Neural cell (in vitro differentiated cells): ENCODE results near the gene GFRA4. TPM values are rescaled to one million over a fixed set of nuclear protein-coding genes. Genes with fewer than 3 reads are reported as not detected.

Source experiments
- H2AFZ ChIP-seq: fragments of 200-600, 300-800 bp; sonication (generic), shearing (Covaris generic); 2 replicates; pipeline ENCODE4 v1.6.0; 2014; ENCODE audit warnings: low read depth, mild to moderate bottlenecking, antibody characterized with exemption, low read length, moderate library complexity
- H3F3A ChIP-seq: fragments of 200-600 bp; shearing (Covaris generic); 2 replicates; pipeline ENCODE4 v1.6.1; 2016; ENCODE audit warnings: mild to moderate bottlenecking, moderate library complexity, mixed read lengths, antibody characterized with exemption, low read length; ENCODE audit not compliant: insufficient read depth, poor library complexity, severe bottlenecking
- H3K27ac ChIP-seq: fragments of 200-600, 300-800 bp; sonication (generic), shearing (Covaris generic); 2 replicates; pipeline ENCODE4 v1.5.1; 2014; ENCODE audit warnings: mild to moderate bottlenecking, low read length, moderate library complexity
- H3K27me3 ChIP-seq: fragments of 300-800, 200-600 bp; sonication (generic), shearing (Covaris generic); 2 replicates; pipeline ENCODE4 v1.6.0; 2014; ENCODE audit warnings: mild to moderate bottlenecking, low read depth, low read length, moderate library complexity; ENCODE audit not compliant: insufficient read depth
- H3K36me3 ChIP-seq: fragments of 300-800, 200-600 bp; sonication (generic), shearing (Covaris generic); 2 replicates; pipeline ENCODE4 v1.5.1; 2014; ENCODE audit warnings: mild to moderate bottlenecking, antibody characterized with exemption, low read length, moderate library complexity; ENCODE audit not compliant: insufficient read depth
- H3K4me2 ChIP-seq: fragments of 300-800, 200-600 bp; sonication (generic), shearing (Covaris generic); 2 replicates; pipeline ENCODE4 v1.6.0; 2014; ENCODE audit warnings: mild to moderate bottlenecking, low read length
- H3K4me3 ChIP-seq: fragments of 300-800, 200-600 bp; sonication (generic), shearing (Covaris generic); 2 replicates; pipeline ENCODE4 v1.5.1; 2014; ENCODE audit warnings: mild to moderate bottlenecking, low read length, moderate library complexity
- H3K79me2 ChIP-seq: fragments of 200-600 bp; shearing (Covaris generic); replicated peaks from 2 replicates; pipeline ENCODE4 v1.6.0; 2014; ENCODE audit warnings: mild to moderate bottlenecking, low read length, moderate library complexity; ENCODE audit not compliant: insufficient read depth
- H3K9ac ChIP-seq: fragments of 300-800, 200-600 bp; sonication (generic), shearing (Covaris generic); 2 replicates; pipeline ENCODE4 v1.6.1; 2016; ENCODE audit warnings: mild to moderate bottlenecking, low read length, mixed read lengths
- H3K9me2 ChIP-seq: fragments of 200-600 bp; shearing (Covaris generic); 2 replicates; pipeline ENCODE4 v1.6.1; 2016; ENCODE audit warnings: mild to moderate bottlenecking, low read length, mixed read lengths; ENCODE audit not compliant: insufficient read depth
- H3K9me3 ChIP-seq: fragments of 200-600, 300-800 bp; sonication (generic), shearing (Covaris generic); 2 replicates; pipeline ENCODE4 v1.6.1; 2016; ENCODE audit warnings: mild to moderate bottlenecking, mixed run types, low read length, moderate library complexity, mixed read lengths
- H4K20me1 ChIP-seq: fragments of 200-600 bp; shearing (Covaris generic); 2 replicates; pipeline ENCODE4 v1.6.1; 2016; ENCODE audit warnings: mild to moderate bottlenecking, mixed run types; ENCODE audit not compliant: insufficient read depth
- EP300 ChIP-seq: fragments of 450-650 bp; conservative IDR thresholded peaks from 2 replicates; pipeline ENCODE4 v1.6.1; 2014; ENCODE audit warnings: antibody characterized with exemption, mild to moderate bottlenecking, moderate library complexity; ENCODE audit not compliant: poor library complexity, severe bottlenecking
- EZH2 ChIP-seq: fragments of 200-600, 300-800 bp; shearing (Covaris generic), sonication (generic); IDR thresholded peaks from 2 replicates; pipeline ENCODE4 v1.6.1; 2014; ENCODE audit warnings: antibody characterized with exemption, low read length, borderline replicate concordance, mild to moderate bottlenecking; ENCODE audit not compliant: insufficient read depth, poor library complexity, severe bottlenecking
- MXI1 ChIP-seq: fragments of 450-650 bp; conservative IDR thresholded peaks from 2 replicates; pipeline ENCODE4 v1.6.1; 2014; ENCODE audit warnings: antibody characterized with exemption, mild to moderate bottlenecking; ENCODE audit not compliant: poor library complexity, severe bottlenecking
- POLR2AphosphoS5 ChIP-seq: IDR thresholded peaks from 2 replicates; pipeline ENCODE4 v1.6.1; 2012
- RAD21 ChIP-seq: fragments of 450-650 bp; conservative IDR thresholded peaks from 2 replicates; pipeline ENCODE4 v1.6.1; 2014; ENCODE audit warnings: antibody characterized with exemption, mild to moderate bottlenecking, moderate library complexity
- SMC3 ChIP-seq: fragments of 450-650 bp; conservative IDR thresholded peaks from 2 replicates; pipeline ENCODE4 v1.6.1; 2014; ENCODE audit warnings: antibody characterized with exemption, mild to moderate bottlenecking, moderate library complexity; ENCODE audit not compliant: poor library complexity
- TAF1 ChIP-seq: IDR thresholded peaks from 2 replicates; pipeline ENCODE4 v1.6.1; 2012; ENCODE audit warnings: low read depth
- polyA minus RNA-seq: library from RNA; depleted of rRNA, polyadenylated mRNA; stranded (reverse); fragments of >200 nt; gene quantifications from 2 replicates; pipeline ENCODE4 v1.2.3, GENCODE V29; 2014
- polyA plus RNA-seq: library from polyadenylated mRNA; depleted of rRNA; stranded (reverse); fragments of >200 nt; gene quantifications from 2 replicates; pipeline ENCODE4 v1.2.3, GENCODE V29; 2014
- TF ChIP-seq, protein P1 (sequence below): IDR thresholded peaks from 2 replicates; pipeline ENCODE4 v1.6.1; 2012; ENCODE audit warnings: borderline replicate concordance
- TF ChIP-seq, protein P2 (sequence below): fragments of 450-650 bp; IDR thresholded peaks from 2 replicates; pipeline ENCODE4 v1.5.1; 2014; ENCODE audit warnings: antibody characterized with exemption, mild to moderate bottlenecking, moderate library complexity; ENCODE audit not compliant: poor library complexity, severe bottlenecking

Gene GFRA4, protein sequence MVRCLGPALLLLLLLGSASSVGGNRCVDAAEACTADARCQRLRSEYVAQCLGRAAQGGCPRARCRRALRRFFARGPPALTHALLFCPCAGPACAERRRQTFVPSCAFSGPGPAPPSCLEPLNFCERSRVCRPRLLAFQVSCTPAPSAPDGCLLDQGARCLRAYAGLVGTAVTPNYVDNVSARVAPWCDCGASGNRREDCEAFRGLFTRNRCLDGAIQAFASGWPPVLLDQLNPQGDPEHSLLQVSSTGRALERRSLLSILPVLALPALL
- polyA plus RNA-seq (not detected in 2 replicates), polyA minus RNA-seq (not detected in 2 replicates)

DNA sequence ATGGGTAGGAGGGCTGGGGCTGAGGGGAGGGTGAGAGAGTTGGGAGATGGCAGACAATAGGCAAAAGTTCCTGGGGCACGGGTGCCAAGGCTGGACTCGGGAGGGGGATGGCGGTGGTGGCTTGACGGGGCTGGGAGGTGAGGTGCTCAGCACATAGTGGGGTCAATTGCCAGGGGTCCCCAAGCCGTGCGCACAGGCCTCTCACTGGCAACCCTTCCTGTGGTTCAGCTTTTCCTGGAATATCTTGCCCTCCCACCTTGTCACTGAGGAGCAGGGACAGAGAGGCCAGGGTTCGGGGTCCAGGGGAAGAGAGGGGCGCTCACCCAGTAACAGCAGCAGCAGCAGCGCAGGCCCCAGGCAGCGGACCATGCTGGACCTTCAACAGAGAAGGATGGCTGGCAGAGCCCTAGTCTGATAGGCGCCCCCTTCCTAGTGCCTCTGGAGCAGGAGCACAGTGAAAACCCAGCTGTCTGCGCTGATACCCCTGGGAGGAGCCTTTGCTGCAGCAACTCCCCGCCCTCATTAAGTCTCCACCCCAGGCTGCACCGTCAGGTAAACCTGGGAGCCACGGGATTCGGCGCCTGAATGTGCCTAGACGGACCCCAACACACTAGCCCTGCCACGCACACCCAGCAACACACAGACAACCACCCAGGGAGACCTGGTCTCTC is at the start of gene GFRA4:
TSS of gene GFRA4 (minus strand) at position 369 of the 671 bp plus-strand sequence. CDS start at position 369, 0 bp downstream.
- Histone ChIP-seq H3K27ac (no peak within 1 kb of the TSS), H3K9me2 (no peaks in the 10 kb centered on the region), H3K79me2 (no peaks in the 10 kb centered on the region), H4K20me1 (no peaks in the 10 kb centered on the region), H3K4me2 (no peak within 1 kb of the TSS), H3K36me3 (no peaks in the 10 kb centered on the region), H3K9me3 (no peaks in the 10 kb centered on the region), H3K4me3 (no peak within 1 kb of the TSS), H3F3A (no peaks in the 10 kb centered on the region), H3K9ac (no peak within 1 kb of the TSS), H2AFZ (no peak within 1 kb of the TSS), H3K27me3 (no peaks in the 10 kb centered on the region)
- no peak for TF ChIP-seq MXI1

DNA sequence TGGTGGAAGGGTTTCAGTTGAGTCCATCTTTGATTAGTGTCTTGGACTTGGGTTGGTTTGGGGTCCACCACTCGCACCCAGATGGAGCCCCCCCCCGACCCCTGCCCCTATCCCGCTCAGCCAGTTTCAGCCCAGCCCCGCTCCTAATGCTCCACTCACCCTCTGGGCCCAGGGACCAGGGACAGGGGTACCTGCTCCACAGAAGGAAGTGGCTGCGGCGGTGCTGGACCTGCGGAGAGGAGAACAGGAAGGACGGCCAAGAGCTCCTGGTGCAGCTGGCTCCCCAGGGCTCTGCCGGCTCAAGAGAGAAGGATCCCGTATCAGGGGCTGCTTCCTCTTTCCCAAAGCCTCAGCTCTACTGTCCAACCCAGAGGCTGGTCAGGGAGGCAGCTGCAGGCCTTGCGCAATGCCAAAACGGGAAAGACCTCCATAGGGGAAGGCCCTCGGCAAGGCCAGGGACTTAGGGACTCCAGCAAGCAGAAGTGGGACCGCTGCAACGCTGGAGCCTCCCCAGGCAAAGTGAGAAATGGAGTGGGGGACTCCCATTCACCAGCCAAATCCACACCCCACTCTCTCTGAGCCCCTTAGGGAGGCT is 49.2 kb upstream of the GFRA4 start, which contains the start of gene SIGLEC1:
TSS of gene SIGLEC1 (minus strand) at position 322 of the 595 bp plus-strand sequence. CDS start 5,472 bp downstream, outside the sequence.
- Histone ChIP-seq H3K4me2 (no peak within 1 kb of the TSS), H3K27me3 (no peaks in the 10 kb centered on the region), H3F3A (no peaks in the 10 kb centered on the region), H4K20me1 (no peaks in the 10 kb centered on the region), H3K27ac (no peak within 1 kb of the TSS), H3K79me2 (no peaks in the 10 kb centered on the region), H2AFZ (no peak within 1 kb of the TSS), H3K36me3 (no peaks in the 10 kb centered on the region), H3K9me3 (no peaks in the 10 kb centered on the region), H3K4me3 (no peak within 1 kb of the TSS), H3K9me2 (no peaks in the 10 kb centered on the region), H3K9ac (no peak within 1 kb of the TSS)
- no peak for TF ChIP-seq MXI1
- no peak for TF ChIP-seq RAD21
- TF ChIP-seq EZH2, result no peak
- no peak for TF ChIP-seq EP300
- TF ChIP-seq, protein P1, sequence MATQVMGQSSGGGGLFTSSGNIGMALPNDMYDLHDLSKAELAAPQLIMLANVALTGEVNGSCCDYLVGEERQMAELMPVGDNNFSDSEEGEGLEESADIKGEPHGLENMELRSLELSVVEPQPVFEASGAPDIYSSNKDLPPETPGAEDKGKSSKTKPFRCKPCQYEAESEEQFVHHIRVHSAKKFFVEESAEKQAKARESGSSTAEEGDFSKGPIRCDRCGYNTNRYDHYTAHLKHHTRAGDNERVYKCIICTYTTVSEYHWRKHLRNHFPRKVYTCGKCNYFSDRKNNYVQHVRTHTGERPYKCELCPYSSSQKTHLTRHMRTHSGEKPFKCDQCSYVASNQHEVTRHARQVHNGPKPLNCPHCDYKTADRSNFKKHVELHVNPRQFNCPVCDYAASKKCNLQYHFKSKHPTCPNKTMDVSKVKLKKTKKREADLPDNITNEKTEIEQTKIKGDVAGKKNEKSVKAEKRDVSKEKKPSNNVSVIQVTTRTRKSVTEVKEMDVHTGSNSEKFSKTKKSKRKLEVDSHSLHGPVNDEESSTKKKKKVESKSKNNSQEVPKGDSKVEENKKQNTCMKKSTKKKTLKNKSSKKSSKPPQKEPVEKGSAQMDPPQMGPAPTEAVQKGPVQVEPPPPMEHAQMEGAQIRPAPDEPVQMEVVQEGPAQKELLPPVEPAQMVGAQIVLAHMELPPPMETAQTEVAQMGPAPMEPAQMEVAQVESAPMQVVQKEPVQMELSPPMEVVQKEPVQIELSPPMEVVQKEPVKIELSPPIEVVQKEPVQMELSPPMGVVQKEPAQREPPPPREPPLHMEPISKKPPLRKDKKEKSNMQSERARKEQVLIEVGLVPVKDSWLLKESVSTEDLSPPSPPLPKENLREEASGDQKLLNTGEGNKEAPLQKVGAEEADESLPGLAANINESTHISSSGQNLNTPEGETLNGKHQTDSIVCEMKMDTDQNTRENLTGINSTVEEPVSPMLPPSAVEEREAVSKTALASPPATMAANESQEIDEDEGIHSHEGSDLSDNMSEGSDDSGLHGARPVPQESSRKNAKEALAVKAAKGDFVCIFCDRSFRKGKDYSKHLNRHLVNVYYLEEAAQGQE, result no peak
- TF ChIP-seq, protein P2, sequence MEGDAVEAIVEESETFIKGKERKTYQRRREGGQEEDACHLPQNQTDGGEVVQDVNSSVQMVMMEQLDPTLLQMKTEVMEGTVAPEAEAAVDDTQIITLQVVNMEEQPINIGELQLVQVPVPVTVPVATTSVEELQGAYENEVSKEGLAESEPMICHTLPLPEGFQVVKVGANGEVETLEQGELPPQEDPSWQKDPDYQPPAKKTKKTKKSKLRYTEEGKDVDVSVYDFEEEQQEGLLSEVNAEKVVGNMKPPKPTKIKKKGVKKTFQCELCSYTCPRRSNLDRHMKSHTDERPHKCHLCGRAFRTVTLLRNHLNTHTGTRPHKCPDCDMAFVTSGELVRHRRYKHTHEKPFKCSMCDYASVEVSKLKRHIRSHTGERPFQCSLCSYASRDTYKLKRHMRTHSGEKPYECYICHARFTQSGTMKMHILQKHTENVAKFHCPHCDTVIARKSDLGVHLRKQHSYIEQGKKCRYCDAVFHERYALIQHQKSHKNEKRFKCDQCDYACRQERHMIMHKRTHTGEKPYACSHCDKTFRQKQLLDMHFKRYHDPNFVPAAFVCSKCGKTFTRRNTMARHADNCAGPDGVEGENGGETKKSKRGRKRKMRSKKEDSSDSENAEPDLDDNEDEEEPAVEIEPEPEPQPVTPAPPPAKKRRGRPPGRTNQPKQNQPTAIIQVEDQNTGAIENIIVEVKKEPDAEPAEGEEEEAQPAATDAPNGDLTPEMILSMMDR, result no peak
- TF ChIP-seq TAF1, result no peak
- no peak for TF ChIP-seq SMC3
- no peak for TF ChIP-seq POLR2AphosphoS5
